ENCODE measurements around the gene SNX10.
A peak's percentile ranks its signal among the peaks of the same experiment; 100 is the strongest.
"Not testable (repeated sequence)": the region's sequence is repeated elsewhere in the genome, so short reads cannot be mapped to it uniquely, and the experiment has no call there.

Gene SNX10, protein sequence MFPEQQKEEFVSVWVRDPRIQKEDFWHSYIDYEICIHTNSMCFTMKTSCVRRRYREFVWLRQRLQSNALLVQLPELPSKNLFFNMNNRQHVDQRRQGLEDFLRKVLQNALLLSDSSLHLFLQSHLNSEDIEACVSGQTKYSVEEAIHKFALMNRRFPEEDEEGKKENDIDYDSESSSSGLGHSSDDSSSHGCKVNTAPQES

GRCh38 chr7:26291699-26292538, at the start of gene SNX10:
TSS of gene SNX10 (plus strand) at chr7:26291862. CDS start at chr7:26346443, 54,581 bp downstream.
- no peak for TF ChIP-seq ZNF274 (IDR thresholded peaks at IDR 0.05; ENCODE audit: low read depth, low read length)

GRCh38 chr7:26245150-26245549, 46.5 kb upstream of the SNX10 start:
- no peak overlapping the region for H3K4me3 ChIP-seq (ENCODE audit: low read length)
- TF ChIP-seq ZNF274 (IDR thresholded peaks at IDR 0.05; ENCODE audit: low read depth, low read length): no peak

More at GRCh38 chr7:26291699-26292538, at the start of gene SNX10:
- peak within 1 kb of the TSS; percentile 98 for H3K4me3 ChIP-seq (ENCODE audit: low read length)

DNA sequence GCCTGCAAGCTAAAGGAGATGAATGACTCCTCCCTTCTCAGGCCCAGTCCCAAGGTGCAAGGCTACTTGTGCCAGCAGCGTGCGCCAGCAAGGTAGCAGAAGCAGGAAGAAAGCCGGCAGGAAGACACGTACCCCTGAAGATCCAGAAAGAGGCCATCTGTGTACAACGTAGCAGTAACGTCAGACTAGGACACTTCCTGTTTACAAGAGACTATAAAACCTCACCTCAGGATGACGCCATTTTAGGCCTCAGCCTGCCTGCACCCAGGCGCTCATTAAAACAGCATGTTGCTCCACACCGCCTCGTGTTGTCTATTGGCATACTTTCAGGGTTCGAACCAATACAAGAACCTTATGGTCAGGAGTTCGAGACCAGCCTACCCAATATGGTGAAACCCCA, 41.4 kb upstream of the SNX10 start:
- H3K4me3 ChIP-seq (ENCODE audit: low read length): no peak overlapping the region
- TF ChIP-seq ZNF274 (IDR thresholded peaks at IDR 0.05; ENCODE audit: low read depth, low read length): no peak

DNA sequence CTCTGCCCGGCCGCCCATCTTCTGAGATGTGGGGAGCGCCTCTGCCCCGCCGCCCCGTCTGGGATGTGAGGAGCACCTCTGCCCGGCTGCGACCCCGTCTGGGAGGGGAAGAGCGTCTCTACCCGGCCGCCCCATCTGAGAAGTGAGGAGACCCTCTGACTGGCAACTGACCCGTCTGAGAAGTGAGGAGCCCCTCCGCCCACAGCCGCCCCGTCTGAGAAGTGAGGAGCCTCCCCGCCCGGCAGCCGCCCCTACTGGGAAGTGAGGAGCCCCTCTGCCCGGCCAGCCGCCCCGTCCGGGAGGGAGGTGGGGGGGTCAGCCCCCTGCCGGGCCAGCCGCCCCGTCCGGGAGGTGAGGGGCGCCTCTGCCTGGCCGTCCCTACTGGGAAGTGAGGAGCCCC, 29.8 kb upstream of the SNX10 start:
- not testable (repeated sequence) for H3K4me3 ChIP-seq (ENCODE audit: low read length)

DNA sequence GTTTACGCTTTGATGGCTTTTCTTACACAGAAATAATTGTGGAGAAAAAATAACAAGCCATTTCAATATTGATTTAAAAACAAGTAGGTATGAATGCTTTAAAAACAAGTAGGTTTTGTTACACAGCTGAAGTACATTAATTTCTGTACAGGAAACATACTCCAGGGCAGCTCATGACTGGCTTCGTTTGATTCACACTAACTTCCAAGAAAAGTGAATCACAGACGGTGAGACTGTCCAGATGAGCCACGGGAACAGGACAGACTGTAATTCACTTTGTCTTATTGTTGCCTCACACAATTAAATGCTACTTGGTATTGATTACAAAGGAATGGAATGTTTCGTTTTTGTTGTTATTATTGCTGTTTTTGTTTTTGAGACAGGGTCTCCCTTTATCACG, 26.6 kb upstream of the SNX10 start:
- TF ChIP-seq ZNF274 (IDR thresholded peaks at IDR 0.05; ENCODE audit: low read depth, low read length): no peak
- H3K4me3 ChIP-seq (ENCODE audit: low read length): no peak overlapping the region

- no peak overlapping the region for H3K4me3 ChIP-seq (ENCODE audit: low read length)
- TF ChIP-seq ZNF274 (IDR thresholded peaks at IDR 0.05; ENCODE audit: low read depth, low read length): no peak
Observed at GRCh38 chr7:26265499-26266075, 26.1 kb upstream of the SNX10 start.

DNA sequence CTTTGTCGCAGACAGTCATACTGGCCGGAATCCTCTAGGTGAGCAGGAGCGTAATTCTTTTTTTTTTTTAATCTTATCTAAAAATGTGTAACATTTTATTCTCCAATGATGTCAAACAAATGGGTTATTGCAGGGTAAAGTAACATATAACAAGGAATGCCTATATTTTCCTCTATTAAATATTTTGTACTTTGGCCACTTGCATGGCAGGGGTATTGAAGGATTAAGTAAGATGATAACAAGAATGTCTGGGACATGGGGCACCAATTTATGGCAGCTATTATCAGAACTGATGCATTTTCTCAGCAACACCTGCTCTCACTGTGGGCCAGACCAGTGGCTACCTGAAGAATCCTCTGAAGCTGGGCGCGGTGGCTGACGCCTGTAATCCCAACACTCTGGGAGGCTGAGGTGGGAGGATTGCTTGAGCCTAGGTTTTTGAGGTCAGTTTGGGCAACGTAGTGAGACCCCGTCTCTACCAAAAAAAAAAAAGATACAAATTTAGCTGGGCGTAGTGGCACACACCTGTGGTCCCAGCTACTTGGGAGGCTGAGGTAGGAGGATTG, 24.0 kb upstream of the SNX10 start:
- no peak for TF ChIP-seq ZNF274 (IDR thresholded peaks at IDR 0.05; ENCODE audit: low read depth, low read length)
- H3K4me3 ChIP-seq (ENCODE audit: low read length): no peak overlapping the region

- no peak overlapping the region for H3K4me3 ChIP-seq (ENCODE audit: low read length)
- no peak for TF ChIP-seq ZNF274 (IDR thresholded peaks at IDR 0.05; ENCODE audit: low read depth, low read length)
Observed at GRCh38 chr7:26275213-26275612, 16.4 kb upstream of the SNX10 start.

DNA sequence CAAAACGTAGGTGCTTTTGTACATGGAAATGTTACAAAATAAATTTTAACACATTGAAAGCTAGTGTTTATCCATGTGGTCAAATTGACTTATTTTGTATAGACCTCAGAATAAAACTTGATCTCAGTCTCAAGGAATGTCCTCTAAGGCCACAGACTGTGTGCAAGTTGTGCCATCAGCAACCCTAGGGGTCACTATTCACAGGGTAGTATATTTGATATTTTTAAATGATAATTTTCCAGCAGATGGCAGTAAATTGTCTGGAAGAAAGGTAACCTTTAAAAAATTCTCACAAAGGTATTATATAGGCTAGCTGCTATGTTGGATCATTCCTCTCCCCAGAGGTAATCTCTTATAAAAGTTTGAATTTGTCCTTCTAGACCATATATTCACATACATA, 12.9 kb upstream of the SNX10 start:
- TF ChIP-seq ZNF274 (IDR thresholded peaks at IDR 0.05; ENCODE audit: low read depth, low read length): no peak
- H3K4me3 ChIP-seq (ENCODE audit: low read length): no peak overlapping the region

GRCh38 chr7:26279405-26279804, 12.3 kb upstream of the SNX10 start:
- TF ChIP-seq ZNF274 (IDR thresholded peaks at IDR 0.05; ENCODE audit: low read depth, low read length): no peak
- no peak overlapping the region for H3K4me3 ChIP-seq (ENCODE audit: low read length)

DNA sequence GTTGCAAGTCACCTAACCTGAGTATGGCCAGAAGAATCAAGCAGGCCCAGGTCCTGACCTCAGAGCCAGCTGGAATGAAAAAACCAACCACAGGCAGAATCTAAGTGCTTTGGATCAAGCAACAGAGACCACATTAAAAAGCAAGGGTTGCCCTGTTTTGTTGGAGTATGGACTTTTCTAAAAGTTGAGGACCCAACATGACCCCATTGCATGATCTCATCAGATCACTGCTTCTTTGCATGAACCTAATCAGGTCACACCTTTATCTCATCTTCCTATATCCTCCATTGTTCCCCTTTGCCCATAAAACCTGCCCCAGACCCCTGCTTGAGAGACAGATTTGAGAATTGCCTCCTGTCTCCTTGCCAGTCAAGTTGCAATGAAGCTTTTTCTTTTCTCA, 11.6 kb upstream of the SNX10 start:
- no peak overlapping the region for H3K4me3 ChIP-seq (ENCODE audit: low read length)
- TF ChIP-seq ZNF274 (IDR thresholded peaks at IDR 0.05; ENCODE audit: low read depth, low read length): no peak

DNA sequence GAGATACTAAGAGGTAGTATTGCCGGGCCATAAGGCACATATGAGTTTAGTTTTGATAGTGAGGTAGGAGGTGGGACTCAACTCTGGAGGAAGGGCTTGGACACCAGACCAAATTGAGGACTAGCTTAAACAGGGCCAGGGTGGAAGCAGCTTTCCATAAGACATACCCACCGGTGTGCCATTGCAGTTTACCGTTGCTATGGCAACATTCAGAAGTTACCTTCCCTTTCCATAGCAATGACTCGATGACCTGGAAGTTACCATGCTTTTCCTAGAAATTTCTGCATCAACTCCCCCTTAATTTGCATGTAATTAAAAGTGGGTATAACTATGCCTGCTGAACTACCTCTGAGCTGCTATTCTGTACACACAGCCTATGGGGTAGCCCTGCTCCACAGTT, 10.9 kb upstream of the SNX10 start:
- no peak for TF ChIP-seq ZNF274 (IDR thresholded peaks at IDR 0.05; ENCODE audit: low read depth, low read length)
- H3K4me3 ChIP-seq (ENCODE audit: low read length): no peak overlapping the region

DNA sequence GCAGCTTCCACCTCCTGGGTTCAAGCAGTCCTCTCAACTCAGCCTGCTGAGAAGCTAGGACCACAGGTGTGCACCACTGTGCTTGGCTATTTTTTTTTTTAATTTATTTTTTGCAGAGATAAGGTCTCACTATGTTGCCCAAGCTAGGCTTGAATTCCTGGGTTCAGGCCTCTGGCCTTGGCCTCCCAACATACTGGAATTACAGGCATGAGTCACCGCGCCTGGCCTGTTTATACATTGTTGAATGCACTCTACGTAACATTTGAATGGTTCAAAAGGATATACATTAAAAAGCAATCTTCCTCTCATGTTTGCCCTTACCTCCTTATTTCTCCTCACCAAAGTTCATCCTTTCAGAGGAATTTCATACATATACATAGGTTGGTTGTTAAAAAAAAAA, 7.2 kb upstream of the SNX10 start:
- TF ChIP-seq ZNF274 (IDR thresholded peaks at IDR 0.05; ENCODE audit: low read depth, low read length): no peak
- no peak overlapping the region for H3K4me3 ChIP-seq (ENCODE audit: low read length)

GRCh38 chr7:26284995-26285632, 6.5 kb upstream of the SNX10 start:
- no peak for TF ChIP-seq ZNF274 (IDR thresholded peaks at IDR 0.05; ENCODE audit: low read depth, low read length)

More at GRCh38 chr7:26284995-26285632, 6.5 kb upstream of the SNX10 start:
- no peak overlapping the region for H3K4me3 ChIP-seq (ENCODE audit: low read length)

Data from GM08714 (cell line).